Activated effector memory CD4-positive, alpha-beta T cell treated with anti-CD3 and anti-CD28 coated beads, Interleukin-2, amount 50 U/mL, for 16 hours (primary cell): ENCODE data around the gene SPRR1B.
"Not testable (repeated sequence)": the region's sequence is repeated elsewhere in the genome, so short reads cannot be mapped to it uniquely, and the experiment has no call there.

Experiments used
- DNase-seq: peaks from one replicate; pipeline ENCODE4 v3.0.0-alpha.2; 2020

The SPRR1B gene

DNA sequence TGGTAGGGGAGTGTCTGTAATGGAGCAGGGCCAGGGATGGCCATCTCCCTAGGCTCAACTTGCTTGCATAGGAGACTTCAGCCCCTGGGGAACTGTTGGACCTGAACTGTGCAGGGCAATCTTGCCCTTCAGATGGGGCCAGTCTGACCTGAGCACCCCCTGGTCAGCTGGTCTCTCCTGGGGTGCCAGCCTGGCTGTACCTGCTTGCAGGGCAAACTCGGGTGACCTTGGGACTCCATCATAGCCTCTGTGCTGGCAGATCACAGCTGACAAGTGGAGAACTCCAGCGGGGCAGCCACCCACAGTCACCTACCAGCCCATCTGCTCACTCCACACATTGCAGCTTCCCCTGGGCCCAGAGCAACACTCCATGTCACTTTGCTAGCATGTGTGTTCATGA is 18.2 kb downstream of the SPRR1B start:
- no peak for DNase-seq

DNA sequence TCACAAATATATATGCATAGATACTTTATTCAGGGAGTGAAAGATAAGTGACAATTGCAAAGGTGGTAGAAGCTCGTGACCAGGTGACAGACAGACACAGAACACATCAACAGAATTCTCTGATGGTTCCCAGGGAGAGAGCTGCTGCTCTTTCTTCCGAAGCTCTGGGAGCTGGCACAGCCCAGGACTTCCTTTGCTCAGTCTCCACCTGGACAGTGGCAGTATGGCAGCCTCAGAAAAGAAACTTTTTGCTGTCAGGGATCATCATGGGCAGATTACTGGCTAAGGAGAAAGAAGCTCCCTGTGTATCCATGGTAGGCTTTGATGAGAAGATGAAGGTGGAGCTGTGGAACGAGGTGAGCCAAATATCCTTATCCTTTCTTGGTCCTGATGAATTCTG is 25.1 kb downstream of the SPRR1B start:
- not testable (repeated sequence) for DNase-seq

DNA sequence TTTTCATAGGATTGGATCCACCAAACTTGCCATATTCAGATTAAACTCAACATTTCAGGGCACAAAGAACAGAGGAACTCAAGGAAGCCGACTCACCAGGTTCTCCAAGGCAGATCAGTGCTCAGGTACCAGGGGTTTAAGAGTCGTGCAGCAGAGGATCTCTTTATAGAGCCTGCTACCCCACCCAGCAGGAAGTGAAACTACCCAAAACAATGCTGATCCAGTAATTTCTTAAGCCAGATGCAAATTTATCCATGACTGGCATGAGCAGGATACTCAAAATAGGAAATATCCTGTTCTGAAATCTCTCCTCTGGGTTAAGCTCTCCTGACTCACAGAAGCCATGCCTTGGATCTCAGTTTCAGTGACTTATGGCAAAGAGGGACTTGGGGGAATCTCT is 26.4 kb downstream of the SPRR1B start, which contains the start of gene SPRR2A:
TSS of gene SPRR2A (minus strand) at position 138 of the 400 bp plus-strand sequence. CDS start 777 bp downstream, outside the sequence.
- no peak for DNase-seq

DNA sequence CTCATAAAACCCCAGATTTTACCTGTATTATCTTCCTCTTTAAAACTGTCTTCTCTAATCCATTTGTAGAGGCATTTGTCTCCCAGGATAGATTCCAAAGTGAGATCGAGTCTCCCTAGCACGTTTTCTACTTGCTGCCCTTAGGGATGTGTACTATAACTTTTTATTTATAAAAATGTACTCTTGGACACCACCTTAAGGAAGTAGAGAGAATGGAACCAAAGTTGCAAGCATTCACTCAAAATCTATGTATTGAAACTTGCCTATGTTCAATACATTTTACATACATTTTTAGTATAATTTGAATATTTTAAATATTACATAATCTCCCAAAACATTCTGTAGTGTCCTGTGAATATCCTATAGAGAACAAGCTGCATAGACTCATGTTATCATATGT is 27.2 kb downstream of the SPRR1B start:
- no peak for DNase-seq

DNA sequence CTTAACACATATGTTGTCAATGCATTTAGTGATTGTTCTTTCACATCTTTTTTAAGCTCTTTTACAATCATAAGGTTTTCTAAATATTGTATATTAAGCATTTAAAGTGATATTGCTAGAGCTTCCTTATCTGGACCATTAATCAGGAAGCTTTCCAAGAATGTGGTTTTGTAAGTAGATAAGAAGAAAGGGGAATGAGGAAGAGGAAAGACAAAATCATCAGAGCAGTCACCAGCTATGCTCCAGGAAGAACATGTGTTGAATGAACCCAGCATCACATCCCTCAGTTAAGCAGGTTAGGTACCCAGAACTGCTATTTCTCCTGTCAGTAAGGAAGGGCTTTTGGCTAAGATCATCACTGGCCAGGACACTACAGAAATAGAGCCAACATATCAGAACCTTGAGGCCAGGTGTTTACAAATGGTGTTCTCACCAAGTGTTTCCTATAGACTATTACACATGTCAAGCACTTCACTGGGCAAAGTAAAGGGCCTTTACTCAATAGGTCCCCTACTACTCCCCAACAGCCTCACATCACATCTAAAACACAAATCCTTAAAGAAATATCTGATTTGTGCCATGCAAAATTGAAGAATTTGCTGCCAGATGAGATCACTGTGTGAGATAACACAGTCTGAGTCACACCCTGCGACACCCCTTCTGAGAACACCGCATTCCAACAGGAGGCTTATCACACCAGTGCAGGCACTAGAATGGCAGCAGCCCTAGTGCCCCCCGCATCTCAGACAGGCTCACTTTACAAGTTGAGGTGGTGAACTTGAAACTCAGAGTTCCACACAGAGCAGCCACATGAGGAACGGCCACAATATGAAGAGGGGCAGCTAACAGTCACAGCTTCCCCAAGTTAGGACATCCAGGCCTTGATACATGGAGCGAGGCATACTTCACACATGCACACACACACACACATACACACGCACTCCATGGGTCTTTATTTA is 28.1 kb downstream of the SPRR1B start:
- no peak for DNase-seq

DNA sequence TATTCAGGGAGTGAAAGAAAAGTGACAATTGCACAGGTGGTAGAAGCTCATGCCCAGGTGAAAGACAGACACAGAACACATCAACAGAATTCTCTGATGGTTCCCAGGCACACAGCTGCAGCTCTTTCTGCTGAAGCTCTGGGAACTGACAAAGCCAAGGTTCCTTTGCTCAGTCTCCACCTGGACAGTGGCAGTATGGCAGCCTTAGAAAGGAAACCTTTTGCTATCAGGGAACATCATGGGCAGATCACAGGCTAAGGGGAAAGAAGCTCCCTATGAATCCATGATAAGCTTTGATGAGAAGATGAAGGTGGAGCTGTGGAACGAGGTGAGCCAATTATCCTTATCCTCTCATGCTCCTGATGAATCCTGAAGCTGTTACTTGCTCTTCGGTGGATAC is 39.2 kb downstream of the SPRR1B start:
- DNase-seq = no peak

DNA sequence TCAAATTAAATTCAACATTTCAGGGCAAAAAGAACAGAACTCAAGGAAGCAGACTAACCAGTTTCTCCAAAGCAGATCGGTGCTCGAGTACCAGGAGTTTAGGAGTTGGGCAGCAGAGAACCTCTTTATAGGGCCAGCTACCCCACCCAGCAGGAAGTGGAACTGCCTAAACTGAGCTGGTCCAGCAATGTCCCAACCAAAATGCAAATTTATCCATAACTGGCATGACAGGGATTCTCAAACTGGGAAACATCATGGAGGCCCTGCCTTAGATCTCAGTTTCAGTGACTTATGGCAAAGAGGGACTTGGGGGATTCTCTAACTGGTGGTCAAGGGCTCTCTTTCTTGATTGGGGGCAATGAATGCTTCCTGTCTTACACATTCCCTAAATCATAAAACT is 40.5 kb downstream of the SPRR1B start, which contains the start of gene SPRR2B:
TSS of gene SPRR2B (minus strand) at position 101 of the 400 bp plus-strand sequence. CDS start 772 bp downstream, outside the sequence.
- no peak for DNase-seq

DNA sequence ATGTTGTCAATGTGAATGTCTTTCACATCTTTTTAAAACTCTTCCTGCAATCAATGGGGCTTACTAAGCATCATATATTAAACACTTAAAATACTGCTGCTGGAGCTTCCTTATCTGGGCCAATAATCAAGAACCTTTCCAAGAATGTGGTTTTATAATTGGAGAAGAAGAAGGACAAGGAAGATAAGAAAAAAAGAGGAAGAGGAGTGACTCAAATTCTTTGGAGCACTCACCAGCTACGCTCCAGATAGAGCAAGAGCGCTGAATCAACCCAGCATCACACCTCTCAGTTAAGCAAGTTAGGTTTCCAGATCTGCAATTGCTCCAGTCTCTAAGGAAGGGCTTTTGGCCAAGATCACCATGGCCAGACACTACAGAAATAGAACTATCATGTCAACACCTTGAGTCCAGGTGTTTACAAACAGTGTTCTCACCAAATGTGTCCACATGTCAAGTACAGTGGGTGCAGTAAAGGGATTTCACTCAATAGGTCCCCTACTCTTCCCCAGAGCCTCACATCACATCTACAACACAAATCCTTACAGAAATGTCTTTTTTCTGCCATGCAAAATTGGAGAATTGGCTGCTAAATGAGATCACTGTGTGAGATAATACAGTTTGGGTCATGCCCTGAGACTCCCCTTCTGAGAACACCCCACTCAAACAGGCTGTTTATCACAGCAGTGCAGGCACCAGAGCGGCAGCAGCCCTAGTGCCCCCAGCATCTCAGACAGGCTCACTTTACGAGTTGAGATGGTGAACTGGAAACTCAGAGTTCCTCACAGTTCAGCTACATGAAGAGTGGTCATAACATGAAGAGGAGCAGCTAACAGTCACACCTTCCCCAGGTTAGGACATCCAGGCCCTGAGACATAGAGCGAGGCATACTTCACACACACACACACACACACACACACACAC is 42.1 kb downstream of the SPRR1B start:
- no peak for DNase-seq

DNA sequence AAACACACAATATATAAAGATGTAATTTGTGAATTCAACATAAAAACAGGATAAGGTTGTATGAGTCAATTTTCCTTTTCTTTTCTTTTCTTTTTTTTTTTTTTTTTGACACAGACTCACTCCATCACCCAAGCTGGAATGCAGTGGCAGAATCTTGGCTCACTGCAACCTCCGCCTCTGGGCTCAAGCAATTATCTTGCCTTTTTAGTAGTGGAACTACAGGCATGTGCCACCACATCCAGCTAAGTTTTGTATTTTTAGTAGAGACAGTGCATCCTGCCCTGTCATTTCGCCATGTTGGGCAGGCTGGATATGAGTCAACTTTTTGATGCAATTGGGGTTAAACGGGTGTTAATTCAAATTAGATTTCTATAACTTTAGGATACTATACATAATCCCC is 50.7 kb downstream of the SPRR1B start:
- no peak for DNase-seq
